SIG-M5 treated with dmso at 0.1 percent for 504 hours (cell line): ENCODE measurements around the gene IPCEF1.

Source experiments
- DNase-seq: peaks from one replicate; lab custom pipeline; 2025; ENCODE audit not compliant: unreplicated experiment; lab: John Stamatoyannopoulos, UW

The IPCEF1 gene, protein sequence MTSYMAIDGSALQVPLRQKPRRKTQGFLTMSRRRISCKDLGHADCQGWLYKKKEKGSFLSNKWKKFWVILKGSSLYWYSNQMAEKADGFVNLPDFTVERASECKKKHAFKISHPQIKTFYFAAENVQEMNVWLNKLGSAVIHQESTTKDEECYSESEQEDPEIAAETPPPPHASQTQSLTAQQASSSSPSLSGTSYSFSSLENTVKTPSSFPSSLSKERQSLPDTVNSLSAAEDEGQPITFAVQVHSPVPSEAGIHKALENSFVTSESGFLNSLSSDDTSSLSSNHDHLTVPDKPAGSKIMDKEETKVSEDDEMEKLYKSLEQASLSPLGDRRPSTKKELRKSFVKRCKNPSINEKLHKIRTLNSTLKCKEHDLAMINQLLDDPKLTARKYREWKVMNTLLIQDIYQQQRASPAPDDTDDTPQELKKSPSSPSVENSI

GRCh38 chr6:154356690-154357089 is at the start of gene IPCEF1:
TSS of gene IPCEF1 (minus strand) at chr6:154356803. CDS start at chr6:154265947, 90,856 bp downstream.
- peak; percentile 95 for DNase-seq

GRCh38 chr6:154406301-154406700 is 49.7 kb upstream of the IPCEF1 start:
- no peak for DNase-seq

DNA sequence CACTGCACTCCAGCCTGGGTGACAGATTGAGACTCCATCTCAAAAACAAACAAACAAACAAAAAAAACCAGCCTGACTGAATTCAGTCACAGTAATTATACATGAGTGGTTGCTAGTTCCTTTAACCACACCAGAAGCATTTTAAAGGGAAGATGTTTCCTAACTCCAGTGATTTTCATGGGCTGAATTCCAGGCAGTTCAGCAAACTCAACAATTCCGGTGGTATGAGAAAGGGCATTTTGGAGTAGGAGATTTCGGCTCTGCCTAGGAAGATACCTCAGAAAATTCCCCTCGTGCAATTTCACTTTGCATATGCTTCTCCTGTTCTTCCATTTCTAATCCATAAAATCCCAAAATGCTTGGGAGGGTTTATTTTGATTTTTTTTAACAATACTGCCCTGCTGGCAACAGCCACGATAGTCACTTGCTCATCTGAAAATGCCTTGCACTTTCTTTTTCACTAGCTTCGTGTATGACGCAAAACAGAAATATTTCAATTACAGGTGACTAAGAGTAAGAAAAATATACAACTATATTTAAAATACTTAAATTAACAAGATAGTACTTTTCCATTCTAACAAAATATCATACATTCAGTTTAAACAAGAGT is 48.3 kb upstream of the IPCEF1 start:
- no peak for DNase-seq

- no peak for DNase-seq
Measured at GRCh38 chr6:154403788-154404187, 47.2 kb upstream of the IPCEF1 start.

- DNase-seq = no peak
Measured at GRCh38 chr6:154402081-154402780, 45.6 kb upstream of the IPCEF1 start.

DNA sequence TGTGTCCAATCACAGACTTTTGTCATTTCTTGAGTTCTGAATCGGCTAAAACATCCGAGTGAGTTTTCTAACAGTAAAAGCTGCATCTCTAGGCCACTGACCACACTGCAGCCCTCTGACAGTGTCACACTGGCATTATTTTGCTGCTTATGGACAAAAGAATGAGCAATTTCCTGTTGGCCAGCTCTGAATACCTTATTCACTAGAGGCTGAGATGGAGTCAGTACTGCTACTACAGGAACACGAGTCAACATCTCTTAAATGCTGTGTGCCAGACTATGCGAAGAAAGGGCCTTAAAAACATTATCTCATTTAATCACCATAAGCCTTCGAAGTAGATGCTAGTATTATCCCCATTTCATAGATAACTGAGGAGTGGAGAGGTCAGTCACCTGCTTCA is 42.5 kb upstream of the IPCEF1 start:
- no peak for DNase-seq

DNA sequence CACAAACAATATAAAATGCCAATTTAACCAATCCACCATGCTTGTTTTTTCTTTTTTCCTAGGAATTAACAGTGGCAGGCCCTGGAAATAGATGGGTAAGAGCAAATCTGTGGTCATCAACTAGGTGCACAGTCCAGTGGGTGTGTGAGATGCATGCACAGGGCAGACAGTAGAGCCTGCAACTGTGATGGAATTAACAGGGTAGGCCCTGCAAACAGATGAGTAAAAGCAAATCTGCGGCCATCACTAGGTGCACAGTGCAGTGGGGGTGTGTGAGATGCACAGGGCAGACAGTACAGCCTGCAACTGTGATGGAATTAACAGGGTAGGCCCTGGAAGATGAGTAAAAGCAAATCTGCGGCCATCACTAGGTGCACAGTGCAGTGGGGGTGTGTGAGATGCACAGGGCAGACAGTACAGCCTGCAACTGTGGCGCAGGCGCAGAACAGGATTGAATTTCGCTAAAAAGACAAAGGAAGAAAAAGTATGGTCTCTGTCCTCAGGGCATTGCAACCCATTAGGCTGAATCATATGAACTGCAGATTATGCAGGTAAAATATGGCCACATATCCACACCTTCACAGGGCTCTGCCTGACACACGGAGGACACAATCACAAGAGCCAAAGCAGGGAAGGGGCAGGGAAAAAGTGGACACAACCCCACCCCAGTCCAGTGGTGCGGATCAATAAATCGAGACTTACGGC is 41.0 kb upstream of the IPCEF1 start:
- no peak for DNase-seq

DNA sequence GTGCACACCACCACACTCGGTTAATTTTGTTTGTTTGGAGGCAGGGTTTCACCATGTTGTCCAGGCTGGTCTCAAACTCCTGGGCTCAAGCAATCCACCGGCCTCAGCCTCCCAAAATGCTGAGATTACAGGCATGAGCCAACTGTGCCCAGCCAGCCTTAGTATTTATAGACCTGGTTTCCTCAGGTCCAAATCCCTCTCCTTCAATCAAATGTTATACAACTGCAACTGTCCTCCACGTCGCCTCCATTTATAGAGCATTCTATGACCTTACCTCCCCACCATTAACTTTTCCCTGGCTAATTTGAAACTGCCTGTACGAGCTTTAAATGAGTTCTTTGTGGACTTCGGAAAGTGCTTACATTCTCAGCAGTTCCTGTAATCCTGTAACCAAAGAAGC is 39.3 kb upstream of the IPCEF1 start:
- DNase-seq = no peak

DNA sequence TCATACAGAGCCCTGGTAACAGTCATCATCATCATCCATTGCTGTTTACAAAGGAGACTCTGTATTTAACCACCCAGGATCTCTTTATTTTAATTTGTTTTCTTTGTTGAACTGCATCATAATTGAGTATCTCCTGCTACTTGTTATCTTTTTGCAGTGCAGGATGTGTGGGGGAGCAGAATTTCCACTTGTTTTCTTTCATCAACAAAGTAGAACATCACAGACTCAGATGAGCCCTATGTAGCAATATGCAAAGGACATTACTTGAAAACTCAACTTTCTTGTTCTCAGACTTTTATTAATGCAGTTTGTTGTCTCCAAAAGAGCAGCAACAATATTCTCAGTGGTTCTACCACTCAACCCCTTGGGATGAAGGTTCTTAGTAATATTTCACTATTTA is 38.7 kb upstream of the IPCEF1 start:
- no peak for DNase-seq

DNA sequence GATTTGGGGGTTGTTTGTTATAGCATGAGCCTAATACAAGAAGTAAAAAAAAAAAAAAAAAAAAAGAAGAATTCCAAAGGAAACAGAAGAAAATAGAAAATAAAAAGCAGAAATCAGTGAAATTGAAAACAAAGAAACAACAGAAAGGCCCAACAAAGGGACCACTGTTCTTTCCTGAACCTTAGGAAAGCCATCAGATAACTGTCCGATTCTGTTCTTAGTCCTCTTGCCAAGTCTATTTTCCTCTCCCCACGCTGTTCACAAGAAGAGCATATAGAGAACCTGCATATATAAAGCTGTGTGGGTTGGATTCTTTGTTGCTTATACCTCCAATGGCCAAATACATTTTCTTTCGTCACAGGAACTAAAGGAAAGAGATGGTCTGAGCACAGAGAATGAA is 38.0 kb upstream of the IPCEF1 start:
- no peak for DNase-seq

DNA sequence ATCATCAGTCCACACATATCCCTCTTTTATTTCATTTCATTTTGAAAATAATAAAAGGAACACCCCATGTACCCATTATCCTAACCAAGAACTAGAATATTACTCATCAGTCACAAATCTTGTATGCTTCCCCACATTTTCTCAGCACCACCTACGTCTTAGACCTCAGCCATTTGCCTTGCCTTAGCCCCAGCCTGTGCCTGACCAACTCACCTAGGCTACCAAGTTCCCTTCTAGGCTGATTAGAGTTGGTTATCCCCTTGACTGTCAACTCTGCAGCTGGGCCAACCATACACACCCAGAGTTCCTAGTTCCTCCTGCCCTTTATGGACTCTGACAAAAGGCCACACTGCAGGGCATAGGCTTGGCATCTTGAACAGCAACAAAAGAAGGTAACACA is 33.4 kb upstream of the IPCEF1 start:
- no peak for DNase-seq

- DNase-seq = no peak
Measured at GRCh38 chr6:154388803-154389202, 32.2 kb upstream of the IPCEF1 start.

DNA sequence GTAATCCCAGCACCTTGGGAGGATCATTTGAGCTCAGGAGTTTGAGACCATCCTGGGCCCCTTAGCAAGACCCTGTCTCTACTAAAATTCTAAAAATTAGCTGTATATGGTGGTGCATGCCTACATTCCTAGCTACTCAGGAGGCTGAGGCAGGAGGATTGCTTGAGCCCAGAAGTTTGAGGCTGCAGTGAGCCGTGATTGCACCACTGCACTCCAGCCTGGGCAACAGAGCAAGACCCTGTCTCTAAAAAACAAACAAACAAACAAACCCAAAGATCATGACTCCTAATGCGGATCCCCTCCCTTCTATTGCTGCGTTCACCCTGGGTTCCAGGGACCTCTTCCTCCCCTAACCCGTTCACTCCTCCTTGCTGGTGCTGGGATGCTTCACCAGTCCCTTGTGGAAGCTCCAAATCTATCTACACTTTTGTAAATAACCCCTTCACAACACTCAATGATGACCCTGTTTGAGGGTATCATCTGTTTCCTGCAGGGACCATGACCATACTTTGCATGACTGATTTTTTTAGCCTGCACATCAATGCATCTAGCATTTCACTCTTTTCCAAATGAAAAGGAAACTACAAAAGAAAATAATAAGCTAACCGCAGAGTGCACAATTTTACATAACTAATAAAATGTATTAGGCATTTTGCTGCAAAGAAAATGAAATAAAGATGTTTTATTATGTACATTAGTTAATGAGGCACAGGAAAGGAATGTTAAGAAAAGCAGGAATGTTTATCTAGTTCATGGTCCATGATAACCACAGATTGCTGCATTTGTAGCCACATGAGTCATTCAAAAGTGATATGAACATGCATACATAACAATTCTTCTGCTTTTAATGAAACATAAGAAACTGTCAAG is 30.5 kb upstream of the IPCEF1 start:
- no peak for DNase-seq

DNA sequence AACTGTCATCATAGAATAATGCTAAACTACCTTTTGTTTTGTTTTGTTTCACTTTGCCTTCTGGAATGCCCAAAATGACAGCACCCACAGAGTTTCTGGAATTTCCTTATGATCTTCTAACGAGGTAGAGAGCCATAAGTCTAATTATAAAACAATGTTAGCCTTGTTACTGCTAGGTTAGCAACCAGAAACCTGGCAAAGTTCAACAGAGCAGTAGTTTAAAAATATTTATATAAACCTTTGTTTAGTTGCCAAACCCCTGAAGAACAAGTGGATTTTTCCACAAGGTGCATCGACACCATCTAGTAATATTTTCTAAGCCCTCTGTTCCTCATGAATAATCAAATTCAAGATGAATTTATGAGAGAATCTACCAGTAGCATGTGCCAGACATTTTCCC is 27.6 kb upstream of the IPCEF1 start:
- no peak for DNase-seq

GRCh38 chr6:154383273-154383672 is 26.7 kb upstream of the IPCEF1 start:
- no peak for DNase-seq

DNA sequence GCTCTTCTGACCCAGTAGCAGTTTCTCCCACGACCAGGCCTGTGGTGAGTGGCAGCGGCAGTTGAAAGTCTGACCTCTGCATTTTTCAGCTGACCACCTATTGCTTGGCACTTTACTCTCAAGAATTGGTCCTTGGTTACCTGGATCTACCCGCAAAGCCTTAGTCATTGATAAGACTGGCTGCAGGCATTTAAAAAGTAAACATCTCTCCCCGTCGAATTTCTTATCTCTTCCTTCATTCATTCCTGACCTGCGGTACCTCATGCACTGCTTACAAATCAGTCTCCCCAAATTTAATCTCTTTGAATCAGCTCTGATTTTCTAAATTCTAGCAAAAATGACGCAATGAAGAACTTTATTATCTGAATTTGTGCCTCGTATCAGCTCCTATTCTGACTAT is 26.1 kb upstream of the IPCEF1 start:
- DNase-seq = no peak

- DNase-seq = no peak
Measured at GRCh38 chr6:154381548-154381947, 24.9 kb upstream of the IPCEF1 start.

DNA sequence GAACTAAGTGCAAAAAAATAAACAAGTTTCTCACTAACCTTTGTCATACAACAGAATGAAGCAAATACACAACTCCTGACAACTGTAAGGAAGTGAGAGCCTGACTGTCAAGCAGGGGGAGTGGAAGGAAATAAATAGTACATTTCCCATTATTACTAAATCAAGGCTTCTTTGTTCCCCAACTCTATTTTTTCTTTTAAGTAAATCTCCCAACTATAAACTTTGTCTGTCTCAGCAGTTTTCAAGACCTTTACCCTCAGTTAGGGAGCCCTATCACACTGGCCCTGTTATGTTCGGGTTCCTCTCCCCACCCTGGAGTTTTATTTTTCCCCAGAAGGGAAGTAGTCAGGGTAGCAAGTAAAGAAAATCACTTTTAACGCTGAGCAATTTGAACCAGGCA is 24.1 kb upstream of the IPCEF1 start:
- no peak for DNase-seq

- DNase-seq = no peak
Measured at GRCh38 chr6:154379585-154379984, 23.0 kb upstream of the IPCEF1 start.

DNA sequence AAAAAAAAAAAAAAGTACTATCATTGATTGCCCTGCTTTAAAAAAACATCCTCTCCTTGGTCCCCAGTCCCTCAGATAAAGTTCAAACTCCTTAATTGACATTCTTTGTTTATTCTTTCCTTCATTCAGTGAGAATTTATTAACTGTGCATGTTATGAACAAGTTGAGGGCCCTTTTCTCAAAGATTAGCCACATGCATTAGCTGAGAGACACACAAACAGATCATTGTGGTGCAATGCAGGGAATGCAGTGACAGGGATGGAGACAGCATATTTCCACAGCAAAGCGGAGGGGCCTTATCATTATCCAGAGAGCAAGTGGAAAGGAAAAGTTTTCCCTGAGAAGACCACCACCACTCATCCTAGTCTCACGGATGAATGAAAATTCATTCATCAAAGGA is 21.9 kb upstream of the IPCEF1 start:
- no peak for DNase-seq

GRCh38 chr6:154377726-154378125 is 21.1 kb upstream of the IPCEF1 start:
- DNase-seq = no peak
